HEK293T (cell line): ENCODE measurements around the gene UBASH3A.

Experiments
- CTCF ChIA-PET: fragments of 350-600 bp; formaldehyde crosslinking; extraction: SDS; loops from one replicate; lab custom pipeline; 2021; ENCODE audit warnings: antibody characterized with exemption, inconsistent platforms; lab: Yijun Ruan, JAX
- POLR2A ChIA-PET: fragments of 350-600 bp; formaldehyde crosslinking; extraction: SDS; loops from one replicate; lab custom pipeline; 2020; ENCODE audit warnings: antibody characterized with exemption, inconsistent platforms; lab: Yijun Ruan, JAX
- DNase-seq: peaks from one replicate; pipeline ENCODE4 v3.0.0; 2012; ENCODE audit warnings: mixed read lengths; ENCODE audit errors: extremely low spot score
- ARNT ChIP-seq: fragments of 450-650 bp; IDR thresholded peaks from 2 replicates; pipeline ENCODE4 v1.6.1; 2017; ENCODE audit warnings: mild to moderate bottlenecking
- BHLHE40 ChIP-seq: fragments of 450-650 bp; IDR thresholded peaks from 2 replicates; pipeline ENCODE4 v1.6.1; 2016; ENCODE audit warnings: mild to moderate bottlenecking, moderate library complexity, borderline replicate concordance
- CTBP1 ChIP-seq: fragments of 450-650 bp; IDR thresholded peaks from 2 replicates; pipeline ENCODE4 v1.6.1; 2016; ENCODE audit warnings: borderline replicate concordance
- ELF4 ChIP-seq: fragments of 450-650 bp; IDR thresholded peaks from 2 replicates; pipeline ENCODE4 v1.6.1; 2017; ENCODE audit warnings: antibody characterized with exemption
- FOXA1 ChIP-seq: fragments of 450-650 bp; IDR thresholded peaks from 2 replicates; pipeline ENCODE4 v1.6.1; 2016; ENCODE audit warnings: mild to moderate bottlenecking
- FOXK2 ChIP-seq: fragments of 450-650 bp; IDR thresholded peaks from 2 replicates; pipeline ENCODE4 v1.6.1; 2016; ENCODE audit warnings: mild to moderate bottlenecking
- FOXM1 ChIP-seq: fragments of 450-650 bp; IDR thresholded peaks from 2 replicates; pipeline ENCODE4 v1.6.1; 2017; ENCODE audit warnings: mild to moderate bottlenecking, borderline replicate concordance
- HDGF ChIP-seq: fragments of 450-650 bp; IDR thresholded peaks from 2 replicates; pipeline ENCODE4 v1.6.1; 2017; ENCODE audit warnings: antibody characterized with exemption, borderline replicate concordance
- L3MBTL2 ChIP-seq: fragments of 450-650 bp; conservative IDR thresholded peaks from 2 replicates; pipeline ENCODE4 v1.6.1; 2016; ENCODE audit warnings: mild to moderate bottlenecking
- LEF1 ChIP-seq: fragments of 450-650 bp; IDR thresholded peaks from 2 replicates; pipeline ENCODE4 v1.6.1; 2017; ENCODE audit warnings: mild to moderate bottlenecking, borderline replicate concordance
- NFRKB ChIP-seq: fragments of 450-650 bp; IDR thresholded peaks from 2 replicates; pipeline ENCODE4 v1.6.1; 2016; ENCODE audit warnings: mild to moderate bottlenecking, moderate library complexity
- SP1 ChIP-seq: fragments of 450-650 bp; IDR thresholded peaks from 2 replicates; pipeline ENCODE4 v1.6.1; 2017
- SUZ12 ChIP-seq: fragments of 450-650 bp; IDR thresholded peaks from 2 replicates; pipeline ENCODE4 v1.6.1; 2016; ENCODE audit warnings: mild to moderate bottlenecking
- TARDBP ChIP-seq: fragments of 450-650 bp; IDR thresholded peaks from 2 replicates; pipeline ENCODE4 v1.6.1; 2016
- ZNF384 ChIP-seq: fragments of 450-650 bp; IDR thresholded peaks from 2 replicates; pipeline ENCODE4 v1.6.1; 2016
- TF ChIP-seq, protein P1 (sequence below): fragments of 450-650 bp; IDR thresholded peaks from 2 replicates; pipeline ENCODE4 v1.6.1; 2016

UBASH3A gene

DNA sequence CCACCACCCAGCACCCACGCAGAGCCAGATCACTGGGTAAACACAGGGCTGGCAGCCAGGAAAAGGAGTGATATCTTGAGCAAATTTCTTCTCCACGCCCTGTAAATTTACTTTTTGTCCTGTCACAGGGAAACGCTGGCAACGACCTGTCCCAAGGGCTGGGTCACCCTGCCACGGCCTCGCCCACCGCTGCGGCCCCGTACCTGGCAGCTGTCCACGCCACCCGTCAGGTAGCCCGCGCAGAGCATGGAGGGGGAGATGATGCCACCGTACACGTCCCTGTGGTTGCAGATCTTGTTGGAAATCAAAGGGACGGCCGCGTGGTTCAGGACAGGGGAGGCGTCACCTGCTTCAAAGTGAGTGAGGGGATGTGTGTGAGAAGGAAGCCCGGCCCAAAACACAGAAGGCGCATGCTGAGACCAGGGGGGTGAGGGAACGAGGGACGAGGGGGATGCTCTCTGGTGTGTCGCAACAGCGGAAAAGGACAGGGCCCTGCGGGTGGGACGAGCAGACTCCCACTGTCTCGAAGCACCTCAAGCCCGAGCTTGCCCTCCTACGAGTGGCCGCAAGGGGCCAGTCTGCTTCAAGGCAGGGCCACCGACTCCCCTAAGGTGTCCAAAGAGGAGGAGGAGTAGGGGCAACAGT is 27.2 kb upstream of the UBASH3A start:
- DNase-seq: no peak
- CTCF ChIA-PET: no interaction called here
- POLR2A ChIA-PET: no interaction called here

DNA sequence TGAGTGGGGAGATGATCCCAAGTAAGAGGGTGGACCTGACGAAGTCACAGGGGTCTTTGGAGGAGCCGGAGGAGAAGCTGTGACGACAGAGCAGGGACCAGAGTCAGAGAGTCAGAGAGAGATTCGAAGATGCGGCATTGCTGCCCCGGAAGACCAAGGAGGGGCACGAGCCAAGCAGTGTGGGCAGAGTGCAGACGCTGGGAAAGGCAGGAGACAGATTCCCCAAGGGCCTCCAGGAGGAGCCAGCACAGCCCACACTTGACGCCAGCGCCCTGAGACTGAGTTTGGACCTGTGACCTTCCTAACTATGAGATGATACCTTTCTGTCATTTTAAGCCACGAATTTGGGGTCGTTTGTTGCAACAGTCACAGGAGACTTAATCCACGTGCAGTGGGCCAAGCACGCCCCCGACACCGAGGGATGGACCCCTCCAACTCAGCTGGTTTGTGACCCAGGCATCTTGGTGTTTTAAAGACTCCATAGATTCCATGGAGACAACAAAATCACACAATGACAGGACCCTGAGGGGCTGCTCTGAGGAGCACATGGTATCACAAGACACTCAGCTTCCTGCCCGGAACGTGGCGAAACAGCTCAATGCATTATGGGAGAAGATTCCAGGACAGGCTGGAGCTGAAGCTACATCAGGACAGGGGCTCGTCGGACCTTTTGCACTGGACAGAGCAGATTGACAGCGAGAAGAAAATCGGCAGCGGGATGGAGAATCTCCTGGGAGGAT is 26.3 kb upstream of the UBASH3A start:
- TF ChIP-seq L3MBTL2 (no peak), TARDBP (no peak), ARNT (no peak), HDGF (no peak), FOXK2 (no peak), NFRKB (no peak), SP1 (no peak), FOXA1 (no peak)
- TF ChIP-seq, protein P1, sequence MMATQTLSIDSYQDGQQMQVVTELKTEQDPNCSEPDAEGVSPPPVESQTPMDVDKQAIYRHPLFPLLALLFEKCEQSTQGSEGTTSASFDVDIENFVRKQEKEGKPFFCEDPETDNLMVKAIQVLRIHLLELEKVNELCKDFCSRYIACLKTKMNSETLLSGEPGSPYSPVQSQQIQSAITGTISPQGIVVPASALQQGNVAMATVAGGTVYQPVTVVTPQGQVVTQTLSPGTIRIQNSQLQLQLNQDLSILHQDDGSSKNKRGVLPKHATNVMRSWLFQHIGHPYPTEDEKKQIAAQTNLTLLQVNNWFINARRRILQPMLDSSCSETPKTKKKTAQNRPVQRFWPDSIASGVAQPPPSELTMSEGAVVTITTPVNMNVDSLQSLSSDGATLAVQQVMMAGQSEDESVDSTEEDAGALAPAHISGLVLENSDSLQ: no peak
- DNase-seq: no peak
- POLR2A ChIA-PET: no interaction called here

More for the DNA sequence above, 27.2 kb upstream of the UBASH3A start:
- TF ChIP-seq FOXM1: no peak
- TF ChIP-seq SP1: no peak
- no peak for TF ChIP-seq FOXA1

DNA sequence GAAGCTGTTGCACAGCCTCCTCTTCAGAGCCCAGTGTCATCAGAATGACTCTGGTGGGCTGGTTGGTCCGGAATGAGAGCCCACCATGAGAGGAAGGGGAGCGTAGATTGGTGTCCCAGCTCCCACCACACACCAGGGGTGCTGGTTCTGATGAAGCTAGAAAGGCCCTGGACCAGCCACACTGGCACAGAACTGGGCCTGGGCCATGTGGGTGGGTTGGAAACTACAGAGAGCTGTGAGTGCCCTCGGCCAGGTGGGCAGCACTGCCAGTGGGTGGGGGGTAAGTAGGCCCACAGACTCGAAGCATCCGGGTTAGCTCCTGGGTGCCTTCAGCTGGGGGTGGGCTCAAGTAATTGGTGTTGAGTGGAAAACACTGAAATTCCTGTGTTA is 25.8 kb upstream of the UBASH3A start:
- TF ChIP-seq ZNF384 (no peak), SUZ12 (no peak), HDGF (no peak), NFRKB (no peak), FOXK2 (no peak), L3MBTL2 (no peak), FOXA1 (no peak), CTBP1 (no peak), FOXM1 (no peak), ARNT (no peak), ELF4 (no peak), SP1 (no peak), TARDBP (no peak), BHLHE40 (no peak), LEF1 (no peak)
- TF ChIP-seq, protein P1: no peak
- DNase-seq: no peak
- ChIA-PET POLR2A (no interaction called here), CTCF (interaction anchor here (0.5 kb wide), 1 partner anchor 83 kb away, joined by 3 read pairs; no protein-coding TSS in a partner anchor)

More for the DNA sequence above, 26.3 kb upstream of the UBASH3A start:
- CTCF ChIA-PET: no interaction called here

DNA sequence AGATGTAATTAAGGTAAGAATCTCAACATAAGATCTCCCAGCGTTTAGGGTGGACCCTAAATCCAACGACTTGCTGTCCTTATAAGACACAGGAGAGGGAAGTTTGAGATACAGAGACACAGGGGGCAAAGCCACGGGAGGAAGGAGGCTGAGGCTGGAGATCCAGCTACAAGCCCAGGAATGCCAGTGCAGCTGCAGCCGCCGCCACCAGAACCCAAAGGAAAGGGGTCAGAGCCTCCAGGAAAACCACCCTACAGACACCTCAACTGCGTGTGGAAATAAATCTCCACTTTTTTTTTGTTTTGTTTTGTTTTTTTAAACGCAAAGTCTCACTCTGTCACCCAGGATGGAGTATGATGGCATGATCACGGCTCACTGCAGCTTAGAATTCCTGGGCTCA is 25.3 kb upstream of the UBASH3A start:
- ChIA-PET CTCF (interaction anchor here (0.5 kb wide), 1 partner anchor 82 kb away, joined by 3 read pairs; no protein-coding TSS in a partner anchor), POLR2A (no interaction called here)
- no peak for DNase-seq
- TF ChIP-seq SP1: no peak
- TF ChIP-seq NFRKB: no peak
- TF ChIP-seq TARDBP: no peak
- TF ChIP-seq, protein P1: no peak
- no peak for TF ChIP-seq BHLHE40
- TF ChIP-seq HDGF: no peak
- TF ChIP-seq FOXK2: no peak
- TF ChIP-seq CTBP1: no peak
- TF ChIP-seq FOXA1: no peak
- TF ChIP-seq ZNF384: no peak
- no peak for TF ChIP-seq FOXM1
- TF ChIP-seq ELF4: no peak
- TF ChIP-seq ARNT: no peak
- no peak for TF ChIP-seq L3MBTL2
- TF ChIP-seq SUZ12: no peak
- no peak for TF ChIP-seq LEF1

DNA sequence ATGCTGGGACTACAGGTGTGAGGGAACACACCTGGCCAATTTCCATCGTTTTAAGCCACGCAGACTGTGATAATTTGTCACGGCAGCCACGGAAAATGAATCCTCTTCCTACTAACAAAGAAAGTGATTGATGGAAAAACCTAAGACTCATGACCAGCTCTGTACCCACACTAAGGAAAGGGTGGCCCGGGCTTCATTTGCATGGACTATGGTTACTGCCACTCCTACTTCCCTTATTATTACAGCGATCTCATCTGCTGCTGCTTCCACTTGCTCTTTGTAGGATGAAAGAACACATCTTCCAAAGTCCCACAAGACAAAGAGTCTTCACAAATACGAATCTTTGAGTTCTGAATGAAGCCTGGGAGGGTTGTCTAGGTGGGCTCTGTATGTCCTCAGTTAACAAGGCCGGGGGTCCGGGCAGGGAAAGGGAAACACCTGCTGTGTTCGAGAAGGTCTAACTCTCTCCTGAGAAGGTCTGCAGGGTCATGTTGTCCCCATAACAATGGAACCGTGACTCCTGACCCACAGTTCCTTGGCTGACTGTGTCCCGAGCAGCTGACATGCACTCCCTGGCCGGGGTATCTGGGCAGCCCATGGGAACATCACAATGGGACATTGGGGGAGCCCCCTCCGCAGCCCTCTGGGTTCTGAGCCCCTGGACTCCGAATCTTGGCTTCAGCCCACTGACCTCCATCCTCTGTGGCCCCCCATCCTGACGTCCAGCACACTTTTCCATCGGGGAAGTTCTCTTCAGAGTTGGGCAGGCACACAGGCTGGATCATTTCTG is 24.1 kb upstream of the UBASH3A start:
- ChIA-PET CTCF (no interaction called here), POLR2A (no interaction called here)
- no peak for DNase-seq
- no peak for TF ChIP-seq ARNT
- TF ChIP-seq ZNF384: no peak
- TF ChIP-seq, protein P1: no peak
- TF ChIP-seq SP1: no peak
- TF ChIP-seq HDGF: no peak
- no peak for TF ChIP-seq L3MBTL2
- no peak for TF ChIP-seq CTBP1
